GM18858 (cell line): Measurements from ENCODE around the gene LONP2.
"Not testable (repeated sequence)": the region's sequence is repeated elsewhere in the genome, so short reads cannot be mapped to it uniquely, and the experiment has no call there.

Source experiments
- ATAC-seq: cut with Tn5 transposase; IDR thresholded peaks from one replicate; pipeline ENCODE4 v1.9.1; 2021; ENCODE audit not compliant: unreplicated experiment

Gene LONP2

DNA sequence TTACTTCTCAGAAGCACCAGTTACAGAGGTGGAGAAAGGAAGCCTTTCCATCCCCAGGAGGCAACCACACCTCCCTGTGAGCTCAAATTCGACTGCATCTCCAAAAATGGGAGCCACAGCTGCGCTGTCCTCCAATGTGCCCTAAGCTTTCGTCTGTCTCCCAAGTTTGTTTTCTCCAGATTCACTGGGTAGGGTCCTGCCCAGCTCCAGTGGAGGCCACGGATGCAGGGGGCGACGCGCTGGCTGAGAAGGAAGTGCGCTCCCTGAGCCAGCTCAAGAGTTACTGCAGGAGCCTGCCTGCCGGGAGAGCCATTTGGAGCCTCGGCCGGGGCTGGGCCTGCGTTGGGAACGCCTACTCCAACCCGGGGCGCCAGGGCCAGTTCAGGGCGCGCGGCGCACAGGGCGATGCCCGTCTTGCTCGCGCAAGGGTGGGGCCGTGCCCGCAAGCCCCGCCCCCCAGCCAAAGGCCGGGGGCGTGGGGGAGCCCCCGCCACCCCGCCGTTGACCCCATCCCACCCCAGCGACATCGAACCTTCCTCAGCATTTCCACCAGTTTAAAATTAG, 121.6 kb downstream of the LONP2 start:
- peak; percentile 69 for ATAC-seq

DNA sequence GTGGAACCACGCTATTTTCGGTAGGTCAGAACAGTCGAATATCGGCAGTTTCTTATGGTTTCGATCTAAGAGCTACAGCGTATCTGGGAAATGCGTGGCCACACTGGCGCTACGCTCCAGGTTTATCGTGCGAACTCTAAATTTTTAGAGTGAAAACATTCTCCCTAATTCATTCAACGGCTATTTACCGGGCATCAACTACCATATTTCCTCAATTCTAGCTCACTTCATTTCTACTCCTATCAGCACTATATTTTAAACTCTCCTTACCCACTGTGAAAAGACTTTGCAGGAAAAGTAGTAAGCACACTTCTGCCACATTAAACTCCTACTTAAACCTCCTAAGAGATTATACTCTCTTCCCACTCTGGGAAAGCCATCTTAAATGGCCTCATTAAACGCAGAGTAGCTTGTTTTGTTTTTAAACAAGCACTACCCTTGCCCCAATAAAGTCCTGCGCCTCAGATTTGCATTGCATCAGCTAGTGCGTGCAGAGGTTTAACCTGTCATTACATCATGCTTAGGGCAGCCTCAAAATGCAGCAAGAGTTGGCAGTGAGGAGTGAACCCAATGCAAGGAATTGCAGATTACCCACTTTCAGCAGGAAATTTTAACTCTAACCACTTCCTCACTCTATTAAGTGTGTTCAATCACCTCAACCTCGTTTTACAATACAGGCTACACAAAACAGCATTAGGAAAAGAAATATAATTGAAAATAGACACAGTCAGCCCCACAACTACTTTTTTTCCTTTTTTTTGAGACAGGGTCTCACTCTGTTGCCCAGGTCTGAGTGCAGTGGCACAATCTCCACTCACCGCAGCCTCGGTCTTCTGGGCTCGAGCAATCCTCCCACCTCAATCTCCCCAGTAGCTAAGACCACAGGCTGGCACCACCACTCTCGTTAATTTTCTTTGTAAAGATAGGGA, 122.3 kb downstream of the LONP2 start:
- peak; percentile 55 for ATAC-seq

DNA sequence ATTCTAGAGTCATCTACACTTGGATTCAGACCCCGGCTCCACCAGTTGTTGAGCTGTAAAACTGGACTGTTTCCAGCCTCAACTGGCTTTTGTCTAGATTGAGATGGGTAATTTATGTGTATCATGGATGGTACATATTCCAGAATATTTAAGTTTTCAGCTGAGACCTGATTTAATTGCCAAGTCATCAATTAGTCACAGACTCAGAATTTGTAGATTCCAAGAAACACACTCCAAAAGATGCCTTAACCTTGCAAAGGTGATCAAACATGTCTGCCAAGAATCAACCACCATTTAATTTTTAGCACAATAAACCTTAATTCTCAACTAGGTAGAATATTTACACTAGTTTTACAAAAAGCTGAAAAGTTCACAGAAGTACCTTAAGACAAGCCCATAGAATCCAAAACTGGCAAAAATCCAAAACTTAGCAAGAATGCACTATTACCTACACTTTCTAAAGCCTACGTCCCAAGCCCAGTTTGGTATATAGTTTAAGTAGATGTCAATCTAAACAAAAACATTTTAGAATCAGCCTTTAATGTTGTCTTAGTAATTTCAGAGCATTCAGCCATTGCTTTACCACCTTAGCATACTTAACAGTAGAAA, 123.4 kb downstream of the LONP2 start:
- ATAC-seq: no peak

DNA sequence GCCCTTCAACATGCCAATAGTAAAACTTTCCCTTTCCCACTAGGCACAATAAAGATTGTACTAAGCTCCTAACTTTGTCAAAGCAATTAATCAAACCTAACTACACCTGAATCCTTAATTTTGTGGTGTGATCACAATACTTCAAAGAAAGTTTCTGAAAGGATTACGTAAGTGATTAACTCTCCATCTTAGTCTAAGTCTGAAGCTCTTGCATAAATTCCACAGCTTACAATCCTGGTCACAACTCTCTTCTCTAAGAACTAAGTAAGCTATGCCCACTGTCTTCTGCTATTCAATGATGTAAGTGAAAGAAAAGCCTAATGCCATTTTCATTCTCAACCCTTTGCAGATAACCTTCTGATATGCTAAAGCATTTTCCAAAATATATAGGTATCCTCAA, 125.7 kb downstream of the LONP2 start:
- no peak for ATAC-seq

- no peak for ATAC-seq
These were observed 126.1 kb downstream of the LONP2 start for GRCh38 chr16:48370229-48370628.

- ATAC-seq: not testable (repeated sequence)
These were observed 126.7 kb downstream of the LONP2 start for GRCh38 chr16:48370668-48371392.

DNA sequence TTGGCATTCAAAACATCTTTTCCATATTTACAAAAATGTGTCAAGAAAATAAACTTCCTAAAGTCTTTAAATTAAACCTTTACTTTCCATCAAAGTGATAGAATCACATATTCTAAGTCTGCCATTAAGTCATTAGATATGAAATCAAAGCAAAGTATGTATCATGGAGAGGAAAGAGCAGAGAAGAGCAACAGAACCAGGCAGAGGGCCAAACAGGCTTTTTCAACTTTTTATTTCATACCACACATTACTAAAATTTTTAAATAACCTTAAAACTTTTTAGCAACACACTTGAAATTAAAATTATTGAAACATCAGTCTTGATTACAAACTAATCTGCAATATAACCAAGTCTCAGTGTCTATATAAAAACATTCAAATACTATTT, 127.3 kb downstream of the LONP2 start:
- no peak for ATAC-seq

DNA sequence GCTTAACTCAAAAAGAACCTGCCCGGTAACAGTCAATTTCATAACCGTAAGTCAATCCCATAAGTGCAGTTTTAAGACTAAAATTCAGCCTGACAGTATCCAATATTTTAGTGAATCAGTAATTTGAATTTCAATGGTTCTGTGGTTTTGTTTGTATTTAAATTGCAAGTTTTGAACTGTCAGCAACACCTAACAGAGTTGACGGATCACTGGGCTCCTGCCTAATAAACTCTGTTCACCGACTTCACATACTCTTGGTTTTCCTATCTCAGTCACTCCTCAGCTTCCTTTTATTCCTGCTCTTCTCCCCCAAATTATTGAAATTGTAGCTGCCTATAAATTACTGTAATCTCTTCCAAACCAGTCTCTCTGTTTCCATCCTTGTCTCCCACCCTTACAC, 128.6 kb downstream of the LONP2 start:
- no peak for ATAC-seq

DNA sequence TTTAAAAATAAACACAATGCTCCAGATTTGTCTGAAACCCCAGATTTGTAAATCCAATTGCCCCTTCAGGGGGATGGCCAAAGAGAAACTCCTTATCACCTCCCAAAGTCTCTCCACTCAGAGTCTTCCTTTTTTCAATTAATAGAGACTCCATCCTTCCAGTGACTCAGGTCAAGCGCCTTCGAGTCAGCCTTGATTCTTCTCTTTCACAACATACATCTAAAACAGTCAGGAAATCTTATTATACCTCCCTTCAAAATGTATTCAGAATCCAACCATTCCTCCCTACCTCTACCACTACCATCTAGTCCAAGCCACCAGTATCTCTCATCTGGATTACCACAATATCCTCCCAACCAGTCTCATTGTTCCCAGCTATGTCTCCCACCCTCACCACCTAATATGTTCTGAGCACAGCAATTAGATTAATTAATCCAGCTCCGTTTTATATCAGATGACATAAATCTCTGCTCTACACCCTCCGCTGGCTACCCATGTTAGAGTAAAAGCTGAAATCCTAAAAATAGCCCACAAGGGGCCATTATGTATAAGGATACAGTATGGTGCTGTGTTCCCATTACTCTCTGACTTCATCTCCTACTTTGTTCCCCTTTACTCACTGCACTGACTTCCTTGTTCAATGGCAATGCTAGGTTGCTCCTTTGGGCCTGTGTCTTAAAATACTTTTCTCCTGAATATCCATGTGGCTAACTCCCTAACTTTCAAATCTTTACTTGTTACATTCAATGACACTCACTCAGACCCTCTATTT, 129.3 kb downstream of the LONP2 start:
- no peak for ATAC-seq

DNA sequence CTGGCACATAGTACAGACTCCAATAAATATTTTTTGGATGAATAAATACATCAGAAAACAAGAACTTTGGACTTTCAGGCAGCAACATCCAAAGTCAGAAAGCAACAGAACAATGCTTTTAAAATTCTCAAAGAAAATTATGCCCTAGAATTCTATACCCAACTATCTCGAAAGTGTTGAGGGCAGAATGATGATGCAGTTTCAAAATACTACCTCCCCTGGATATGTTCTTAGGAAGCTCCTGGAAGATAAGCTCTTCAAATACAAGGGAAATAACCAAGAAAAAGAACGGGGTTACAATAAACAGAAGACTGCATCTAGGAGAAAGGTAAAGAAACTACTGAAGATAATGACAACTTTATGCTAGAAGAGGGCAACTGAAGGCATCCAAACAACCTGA, 130.2 kb downstream of the LONP2 start:
- ATAC-seq: no peak

GRCh38 chr16:48377301-48377700, 133.2 kb downstream of the LONP2 start:
- not testable (repeated sequence) for ATAC-seq

GRCh38 chr16:48378276-48378675, 134.2 kb downstream of the LONP2 start:
- ATAC-seq: no peak

DNA sequence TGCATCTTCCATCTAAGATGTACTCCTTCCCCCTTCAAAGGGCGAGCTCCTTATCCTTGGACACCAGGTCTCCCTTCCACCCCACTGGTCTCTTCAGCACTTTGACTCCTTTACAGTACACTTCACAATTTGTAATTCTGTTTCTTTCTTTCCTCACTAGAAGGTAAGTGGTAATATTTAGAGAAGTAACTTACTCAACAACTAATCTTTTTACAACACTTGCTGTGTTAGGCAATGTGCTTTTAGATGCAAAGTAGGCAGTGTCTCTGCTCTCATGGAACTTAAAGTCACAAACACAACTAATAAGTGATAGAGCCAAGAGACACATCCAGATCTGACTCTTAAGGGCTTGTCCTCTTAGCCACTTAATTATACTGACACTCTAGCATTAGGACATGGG, 134.7 kb downstream of the LONP2 start:
- ATAC-seq: no peak

DNA sequence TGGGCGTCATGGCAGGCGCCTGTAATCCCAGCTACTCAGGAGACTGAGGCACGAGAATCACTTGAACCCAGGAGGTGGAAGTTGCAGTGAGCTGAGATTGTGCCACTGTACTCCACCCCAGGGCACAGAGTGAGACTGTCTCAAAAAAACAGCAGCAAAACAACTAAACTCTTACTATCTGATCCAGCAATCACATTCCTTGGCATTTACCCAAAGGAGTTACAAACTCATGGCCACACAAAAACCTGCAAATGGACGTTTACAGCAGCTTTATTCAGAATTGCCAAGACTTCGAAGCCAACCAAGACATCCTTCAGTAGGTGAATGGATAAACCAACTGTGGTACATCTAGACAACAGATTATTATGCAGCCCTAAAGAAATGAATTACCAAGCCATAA, 137.1 kb downstream of the LONP2 start:
- ATAC-seq: no peak

GRCh38 chr16:48382131-48382530, 138.0 kb downstream of the LONP2 start:
- no peak for ATAC-seq

GRCh38 chr16:48383009-48383876, 139.1 kb downstream of the LONP2 start:
- ATAC-seq: no peak

- no peak for ATAC-seq
These were observed 139.9 kb downstream of the LONP2 start for GRCh38 chr16:48383877-48384519.

DNA sequence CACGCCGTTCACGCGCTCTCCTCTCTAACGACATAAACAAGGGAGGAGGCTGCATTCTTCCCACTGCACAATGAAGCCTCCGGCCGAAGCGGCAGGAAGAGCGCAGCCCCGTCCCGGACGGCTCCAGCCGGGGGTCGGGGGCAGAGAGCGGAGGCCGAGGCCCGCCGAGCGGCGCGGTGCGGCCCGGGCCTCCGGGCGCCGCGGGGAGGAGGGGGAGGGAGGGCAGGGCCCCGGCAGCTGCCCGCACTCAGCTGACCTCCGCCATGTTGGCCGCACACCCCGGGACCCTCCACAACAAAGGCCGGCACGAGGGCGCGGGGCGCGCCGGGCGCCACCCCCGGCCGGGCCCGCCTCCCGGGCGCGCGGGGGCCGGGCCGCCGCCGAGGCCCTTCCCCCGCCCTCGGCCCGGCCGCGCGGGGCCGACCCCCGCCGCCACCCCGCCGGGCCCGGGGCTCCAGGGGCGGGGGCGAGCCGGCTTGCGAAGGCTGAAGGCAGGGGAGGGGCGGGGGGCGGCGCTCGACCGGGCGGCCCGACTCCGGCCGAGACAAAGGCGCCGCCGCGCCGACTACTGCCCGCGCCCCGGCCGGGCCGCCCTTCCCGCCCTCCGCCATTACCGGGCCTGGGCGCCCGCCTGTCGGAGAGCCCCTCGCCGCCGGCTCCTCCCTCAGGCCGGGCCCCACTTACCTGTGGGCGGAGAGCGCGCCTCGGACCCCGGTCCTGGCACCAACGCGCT, 140.6 kb downstream of the LONP2 start:
- ATAC-seq: peak; percentile 46
